HL-60 (cell line): ENCODE measurements around the gene ARSG.

Experiments used
- DNase-seq, 2 experiments: peaks; one replicate each; pipeline ENCODE4 v3.0.0-alpha.2; 2010 to 2020; ENCODE audit warnings: low read depth in 1 of 2, low spot score in 1 of 2
- H3K27ac ChIP-seq: fragments of 250-450 bp; sonication (Bioruptor Pico); replicated peaks from 2 replicates; pipeline ENCODE4 v1.5.1; 2020; ENCODE audit warnings: mild to moderate bottlenecking, moderate library complexity
- H3K27me3 ChIP-seq: fragments of 250-450 bp; sonication (Bioruptor Pico); 2 replicates; pipeline ENCODE4 v1.5.1; 2021; ENCODE audit warnings: mild to moderate bottlenecking, moderate library complexity; ENCODE audit not compliant: insufficient read depth, poor library complexity, severe bottlenecking
- H3K4me3 ChIP-seq: replicated peaks from 2 replicates; pipeline ENCODE4 v1.5.1; 2011; ENCODE audit warnings: mild to moderate bottlenecking, control low read depth, low read length; ENCODE audit not compliant: insufficient read depth
- CTCF ChIP-seq: IDR thresholded peaks from one replicate; pipeline ENCODE4 v1.5.1; 2011; ENCODE audit warnings: low read length, control low read depth, inconsistent platforms; ENCODE audit not compliant: insufficient read depth
- GABPA ChIP-seq: IDR thresholded peaks from 2 replicates; pipeline ENCODE4 v1.6.1; 2012; ENCODE audit warnings: low read depth
- POLR2AphosphoS5 ChIP-seq: IDR thresholded peaks from 2 replicates; pipeline ENCODE4 v1.6.1; 2012; ENCODE audit warnings: low read depth
- SPI1 ChIP-seq: IDR thresholded peaks from 2 replicates; pipeline ENCODE4 v1.6.1; 2012; ENCODE audit warnings: low read depth, mild to moderate bottlenecking, borderline replicate concordance
- TF ChIP-seq, protein P1 (sequence below): IDR thresholded peaks from 2 replicates; pipeline ENCODE4 v1.6.1; 2012; ENCODE audit warnings: low read depth; ENCODE audit not compliant: insufficient replicate concordance

The ARSG gene

DNA sequence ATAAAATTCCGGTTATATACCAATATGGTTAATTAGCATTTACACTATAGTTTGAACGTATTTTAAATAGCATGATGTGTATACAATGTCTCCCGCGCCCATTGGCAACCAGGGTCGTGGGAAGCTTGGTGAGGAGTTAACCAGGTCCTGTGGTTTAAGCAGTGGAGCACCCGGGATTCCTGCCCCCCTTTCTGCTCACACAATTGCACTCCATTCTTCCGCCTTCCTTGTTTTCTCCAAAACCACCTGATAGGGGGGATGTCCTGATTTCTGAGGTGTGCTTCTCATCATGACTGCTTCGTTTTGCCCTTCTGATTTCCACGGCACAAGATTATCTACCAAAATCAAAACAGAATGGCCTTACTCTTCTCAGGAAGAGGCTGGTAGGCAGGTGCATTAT lies 130.2 kb downstream of the ARSG start:
- Histone ChIP-seq H3K27ac (no peak overlapping the region), H3K4me3 (no peak overlapping the region), H3K27me3 (no peaks in the 10 kb centered on the region)
- TF ChIP-seq SPI1 (no peak), CTCF (no peak), GABPA (no peak), POLR2AphosphoS5 (no peak)
- TF ChIP-seq, protein P1, sequence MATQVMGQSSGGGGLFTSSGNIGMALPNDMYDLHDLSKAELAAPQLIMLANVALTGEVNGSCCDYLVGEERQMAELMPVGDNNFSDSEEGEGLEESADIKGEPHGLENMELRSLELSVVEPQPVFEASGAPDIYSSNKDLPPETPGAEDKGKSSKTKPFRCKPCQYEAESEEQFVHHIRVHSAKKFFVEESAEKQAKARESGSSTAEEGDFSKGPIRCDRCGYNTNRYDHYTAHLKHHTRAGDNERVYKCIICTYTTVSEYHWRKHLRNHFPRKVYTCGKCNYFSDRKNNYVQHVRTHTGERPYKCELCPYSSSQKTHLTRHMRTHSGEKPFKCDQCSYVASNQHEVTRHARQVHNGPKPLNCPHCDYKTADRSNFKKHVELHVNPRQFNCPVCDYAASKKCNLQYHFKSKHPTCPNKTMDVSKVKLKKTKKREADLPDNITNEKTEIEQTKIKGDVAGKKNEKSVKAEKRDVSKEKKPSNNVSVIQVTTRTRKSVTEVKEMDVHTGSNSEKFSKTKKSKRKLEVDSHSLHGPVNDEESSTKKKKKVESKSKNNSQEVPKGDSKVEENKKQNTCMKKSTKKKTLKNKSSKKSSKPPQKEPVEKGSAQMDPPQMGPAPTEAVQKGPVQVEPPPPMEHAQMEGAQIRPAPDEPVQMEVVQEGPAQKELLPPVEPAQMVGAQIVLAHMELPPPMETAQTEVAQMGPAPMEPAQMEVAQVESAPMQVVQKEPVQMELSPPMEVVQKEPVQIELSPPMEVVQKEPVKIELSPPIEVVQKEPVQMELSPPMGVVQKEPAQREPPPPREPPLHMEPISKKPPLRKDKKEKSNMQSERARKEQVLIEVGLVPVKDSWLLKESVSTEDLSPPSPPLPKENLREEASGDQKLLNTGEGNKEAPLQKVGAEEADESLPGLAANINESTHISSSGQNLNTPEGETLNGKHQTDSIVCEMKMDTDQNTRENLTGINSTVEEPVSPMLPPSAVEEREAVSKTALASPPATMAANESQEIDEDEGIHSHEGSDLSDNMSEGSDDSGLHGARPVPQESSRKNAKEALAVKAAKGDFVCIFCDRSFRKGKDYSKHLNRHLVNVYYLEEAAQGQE, result no peak
- no peak for DNase-seq

DNA sequence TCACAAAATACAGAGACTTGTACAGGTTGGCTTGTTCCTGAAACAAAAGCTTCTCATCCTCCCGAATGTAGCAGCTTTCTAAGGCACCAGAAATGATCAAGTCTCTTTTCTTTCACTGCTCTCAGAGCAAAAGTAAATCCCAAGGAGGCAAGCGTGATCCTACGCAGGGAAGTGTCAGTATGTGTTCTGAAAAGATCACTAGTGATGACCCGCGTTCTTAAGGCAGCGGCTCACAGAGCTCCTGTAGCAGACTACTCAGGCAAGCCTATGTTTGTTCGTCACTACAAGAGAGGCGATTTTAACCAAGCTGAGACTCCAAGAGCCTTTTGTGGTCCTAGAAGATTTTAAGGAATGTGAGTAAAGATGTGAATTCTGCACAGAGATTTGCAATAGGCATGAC lies 131.5 kb downstream of the ARSG start:
- no peak for DNase-seq
- Histone ChIP-seq H3K27ac (no peak overlapping the region), H3K4me3 (no peak overlapping the region), H3K27me3 (no peaks in the 10 kb centered on the region)
- TF ChIP-seq, protein P1, result no peak
- TF ChIP-seq POLR2AphosphoS5 (no peak), CTCF (no peak), SPI1 (no peak), GABPA (no peak)

DNA sequence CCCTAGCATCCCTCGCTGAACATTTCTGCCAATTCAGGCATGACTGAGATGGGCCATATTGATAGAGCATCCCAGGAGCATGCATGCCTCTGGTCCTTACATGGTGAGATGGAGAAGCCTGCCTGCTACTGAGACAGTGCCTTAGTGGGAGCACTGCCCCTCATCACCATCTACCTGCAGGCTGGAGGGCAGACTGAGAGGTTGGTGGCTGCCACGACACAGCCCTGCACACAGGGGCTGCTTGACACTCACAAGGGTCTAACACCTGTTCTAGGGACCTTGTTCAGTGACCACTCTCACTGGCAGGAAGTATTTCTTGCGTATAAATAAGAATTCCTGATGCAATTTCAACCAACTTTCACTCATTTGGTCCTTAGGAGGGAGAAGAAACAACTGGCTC lies 132.0 kb downstream of the ARSG start:
- no peak for DNase-seq
- Histone ChIP-seq H3K4me3 (no peak overlapping the region), H3K27ac (no peak overlapping the region), H3K27me3 (no peaks in the 10 kb centered on the region)
- no peak for TF ChIP-seq GABPA
- no peak for TF ChIP-seq POLR2AphosphoS5
- TF ChIP-seq CTCF, result no peak
- TF ChIP-seq SPI1, result no peak
- TF ChIP-seq, protein P1, result no peak
